Fibroblast of pulmonary artery (primary cell): ENCODE data around the gene TMEM225.

ENCODE experiments used
- DNase-seq: peaks from one replicate; pipeline ENCODE4 v3.0.0-alpha.2; 2010; ENCODE audit warnings: low read depth
- H3K4me3 ChIP-seq: replicated peaks from 2 replicates; pipeline ENCODE4 v1.5.1; 2011; ENCODE audit warnings: low read depth, mild to moderate bottlenecking, control low read depth, low read length, moderate library complexity
- TF ChIP-seq, protein P1 (sequence below): IDR thresholded peaks from 2 replicates; pipeline ENCODE4 v1.5.1; 2011; ENCODE audit warnings: mild to moderate bottlenecking, control low read depth, low read length, inconsistent platforms; ENCODE audit errors: missing control alignments

TMEM225 gene

GRCh38 chr11:123852321-123852720 is 33.1 kb downstream of the TMEM225 start:
- no peak for DNase-seq
- TF ChIP-seq, protein P1, sequence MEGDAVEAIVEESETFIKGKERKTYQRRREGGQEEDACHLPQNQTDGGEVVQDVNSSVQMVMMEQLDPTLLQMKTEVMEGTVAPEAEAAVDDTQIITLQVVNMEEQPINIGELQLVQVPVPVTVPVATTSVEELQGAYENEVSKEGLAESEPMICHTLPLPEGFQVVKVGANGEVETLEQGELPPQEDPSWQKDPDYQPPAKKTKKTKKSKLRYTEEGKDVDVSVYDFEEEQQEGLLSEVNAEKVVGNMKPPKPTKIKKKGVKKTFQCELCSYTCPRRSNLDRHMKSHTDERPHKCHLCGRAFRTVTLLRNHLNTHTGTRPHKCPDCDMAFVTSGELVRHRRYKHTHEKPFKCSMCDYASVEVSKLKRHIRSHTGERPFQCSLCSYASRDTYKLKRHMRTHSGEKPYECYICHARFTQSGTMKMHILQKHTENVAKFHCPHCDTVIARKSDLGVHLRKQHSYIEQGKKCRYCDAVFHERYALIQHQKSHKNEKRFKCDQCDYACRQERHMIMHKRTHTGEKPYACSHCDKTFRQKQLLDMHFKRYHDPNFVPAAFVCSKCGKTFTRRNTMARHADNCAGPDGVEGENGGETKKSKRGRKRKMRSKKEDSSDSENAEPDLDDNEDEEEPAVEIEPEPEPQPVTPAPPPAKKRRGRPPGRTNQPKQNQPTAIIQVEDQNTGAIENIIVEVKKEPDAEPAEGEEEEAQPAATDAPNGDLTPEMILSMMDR = no peak
- H3K4me3 ChIP-seq = no peak overlapping the region

DNA sequence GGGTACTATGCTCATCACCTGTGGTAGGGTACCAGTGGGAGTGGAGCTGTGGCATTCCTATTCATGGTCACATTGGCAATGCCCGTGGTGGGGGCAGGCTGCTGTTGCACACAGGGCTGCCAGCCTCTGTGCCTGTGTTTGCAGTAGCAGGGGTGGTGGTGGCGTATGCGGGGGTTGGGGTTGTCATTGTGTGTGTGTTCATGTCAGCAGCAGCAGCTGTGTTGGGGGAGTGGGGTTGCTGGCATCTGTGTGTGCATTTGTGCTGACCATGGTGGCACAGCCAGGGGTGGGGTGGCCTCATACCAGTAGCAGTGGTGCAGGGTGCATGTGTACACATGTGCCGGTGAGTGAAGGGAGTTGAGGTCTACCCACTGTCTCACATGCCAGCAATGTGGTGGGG is 34.4 kb downstream of the TMEM225 start:
- no peak overlapping the region for H3K4me3 ChIP-seq
- no peak for DNase-seq
- TF ChIP-seq, protein P1 = no peak

GRCh38 chr11:123841174-123841573 is 44.3 kb downstream of the TMEM225 start:
- TF ChIP-seq, protein P1 = no peak
- no peak overlapping the region for H3K4me3 ChIP-seq
- DNase-seq = peak; percentile 55

- no peak overlapping the region for H3K4me3 ChIP-seq
- TF ChIP-seq, protein P1 = no peak
- DNase-seq = no peak
These were observed 46.3 kb downstream of the TMEM225 start for GRCh38 chr11:123839131-123839530.

DNA sequence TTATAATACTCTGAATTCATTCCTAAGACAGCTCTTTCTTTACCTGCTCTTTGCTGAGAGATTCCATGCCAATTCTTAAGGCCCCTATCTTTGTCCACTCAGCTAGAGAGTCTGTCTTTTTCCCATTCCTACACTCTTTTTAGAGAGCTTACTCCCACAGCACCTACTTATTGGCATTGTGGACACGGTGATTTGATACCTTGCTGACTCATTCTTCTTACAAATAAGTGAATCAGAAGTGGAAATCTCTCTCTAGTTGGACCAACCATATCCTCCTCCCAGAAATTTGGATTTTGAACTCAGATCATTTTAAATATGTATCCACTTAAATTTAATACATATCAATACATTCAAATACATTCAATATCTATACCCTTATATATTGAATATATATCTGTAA is 46.8 kb downstream of the TMEM225 start:
- no peak overlapping the region for H3K4me3 ChIP-seq
- TF ChIP-seq, protein P1 = no peak
- no peak for DNase-seq

- no peak for DNase-seq
- no peak overlapping the region for H3K4me3 ChIP-seq
- TF ChIP-seq, protein P1 = no peak
These were observed 47.3 kb downstream of the TMEM225 start for GRCh38 chr11:123838199-123838598.

DNA sequence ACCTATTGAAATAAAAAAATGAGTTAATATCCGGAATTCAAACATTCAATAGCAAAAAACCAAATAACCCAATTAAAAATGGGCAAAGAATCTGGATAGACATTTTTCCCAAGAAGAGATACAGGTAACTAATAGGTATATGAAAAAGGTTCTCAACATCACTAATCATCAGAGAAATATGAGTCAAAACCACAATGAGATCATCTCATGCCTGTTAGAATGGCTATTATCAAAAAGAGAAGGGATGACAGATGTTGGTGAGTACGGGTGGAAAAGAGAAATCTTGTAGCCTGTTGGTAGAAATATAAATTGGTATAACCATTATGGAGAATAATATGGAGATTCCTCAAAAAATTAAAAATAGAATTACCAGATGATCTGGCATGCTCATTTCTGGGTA is 52.4 kb downstream of the TMEM225 start:
- DNase-seq = peak; percentile 10
- TF ChIP-seq, protein P1 = no peak
- H3K4me3 ChIP-seq = no peak overlapping the region
